ENCODE data around the gene MTCH1. TPM values are rescaled to one million over a fixed set of nuclear protein-coding genes. Genes with fewer than 3 reads are reported as not detected.

Gene MTCH1
- total RNA-seq, result 100 to 1,000 TPM; 226 to 235 TPM
- 162 TPM for polyA plus RNA-seq (2013, experiment 1 of 2)
- polyA plus RNA-seq (2013, experiment 2 of 2), result 156 TPM
- long read RNA-seq, experiment 1, transcript MTCH1-202 (12 exons, 2,057 nt), result minor isoform, 27 of 152 reads
- long read RNA-seq, experiment 1, transcript MTCH1-201 (12 exons, 2,006 nt), result major isoform, 41 of 152 reads
- long read RNA-seq, experiment 1, partial matches to known transcripts, result 21 of 152 reads
- long read RNA-seq, experiment 1, other reads (novel, unspliced or antisense), result 63 of 152 reads
- long read RNA-seq, experiment 2, transcript MTCH1-202 (12 exons, 2,057 nt), result minor isoform, 371 of 932 reads
- long read RNA-seq, experiment 2, transcript MTCH1-201 (12 exons, 2,006 nt), result major isoform, 436 of 932 reads
- long read RNA-seq, experiment 2, transcript MTCH1-204 (11 exons, 1,572 nt), result minor isoform, 23 of 932 reads
- long read RNA-seq, experiment 2, partial matches to known transcripts, result 44 of 932 reads
- long read RNA-seq, experiment 2, other reads (novel, unspliced or antisense), result 57 of 932 reads
- long read RNA-seq, experiment 3, transcript MTCH1-201 (12 exons, 2,006 nt), result major isoform, 586 of 1,199 reads
- long read RNA-seq, experiment 3, transcript MTCH1-202 (12 exons, 2,057 nt), result minor isoform, 497 of 1,199 reads
- long read RNA-seq, experiment 3, transcript MTCH1-204 (11 exons, 1,572 nt), result minor isoform, 22 of 1,199 reads
- long read RNA-seq, experiment 3, partial matches to known transcripts, result 36 of 1,199 reads
- long read RNA-seq, experiment 3, other reads (novel, unspliced or antisense), result 57 of 1,199 reads
- long read RNA-seq, experiment 4, partial matches to known transcripts, result 18 of 35 reads
- long read RNA-seq, experiment 4, other reads (novel, unspliced or antisense), result 12 of 35 reads

GRCh38 chr6:36985808-36986703 lies at the start of gene MTCH1:
MTCH1 (minus strand) TSS chr6:36986196; CDS start chr6:36986173, 23 bp downstream.
- peak; percentile 94 for DNase-seq
- peak within 1 kb of the TSS; percentile 89 for H3K9ac ChIP-seq (ENCODE audit: extremely low read depth, low read length, poor library complexity, severe bottlenecking)
- H3K4me3 ChIP-seq (ENCODE audit: low read length), result peak within 1 kb of the TSS; percentile 99
- no peak for TF ChIP-seq CTCF (conservative IDR thresholded peaks at IDR 0.05)
- H3K4me3 Mint-ChIP-seq, result no peak within 1 kb of the TSS
- 0% methylated on average over 25 to 101 of the region's 101 CpGs for WGBS, 2 experiments (ENCODE audit: insufficient coverage in 1 of 2, insufficient read length in 1 of 2)
- peaks cover 19% of the 10 kb centered on the region for H3K4me1 Mint-ChIP-seq
- H3K27ac ChIP-seq (ENCODE audit: low read depth, low read length), result peak within 1 kb of the TSS; percentile 85
- no peaks in the 10 kb centered on the region for H3K9me3 Mint-ChIP-seq
- peaks cover 6% of the 10 kb centered on the region for H3K36me3 Mint-ChIP-seq (ENCODE audit: low read depth)
- peaks cover 19% of the 10 kb centered on the region for H3K36me3 ChIP-seq (ENCODE audit: control insufficient read depth, insufficient read depth, low read length)
- peaks cover 1% of the 10 kb centered on the region for H3K4me1 ChIP-seq (ENCODE audit: control insufficient read depth, insufficient read depth, low read length)
- peak within 1 kb of the TSS; percentile 98 for H3K27ac Mint-ChIP-seq
- H3K9me3 ChIP-seq (ENCODE audit: control insufficient read depth, low read length), result no peaks in the 10 kb centered on the region
- H3K27me3 Mint-ChIP-seq (ENCODE audit: insufficient read depth), result peaks cover 3% of the 10 kb centered on the region
- H3K27me3 ChIP-seq (ENCODE audit: control insufficient read depth, insufficient read depth, low read length, poor library complexity, severe bottlenecking), result no peaks in the 10 kb centered on the region

- Histone ChIP-seq H3K36me3 (ENCODE audit: control insufficient read depth, insufficient read depth, low read length) (no peaks in the 10 kb centered on the region), H3K27ac (ENCODE audit: low read depth, low read length) (no peak overlapping the region), H3K9ac (ENCODE audit: extremely low read depth, low read length, poor library complexity, severe bottlenecking) (no peak overlapping the region), H3K27me3 (ENCODE audit: control insufficient read depth, insufficient read depth, low read length, poor library complexity, severe bottlenecking) (no peaks in the 10 kb centered on the region), H3K4me1 (ENCODE audit: control insufficient read depth, insufficient read depth, low read length) (no peaks in the 10 kb centered on the region), H3K9me3 (ENCODE audit: control insufficient read depth, low read length) (peaks cover 11% of the 10 kb centered on the region), H3K4me3 (ENCODE audit: low read length) (no peak overlapping the region)
- no peak for TF ChIP-seq CTCF (conservative IDR thresholded peaks at IDR 0.05)
- H3K36me3 Mint-ChIP-seq (ENCODE audit: low read depth), result no peaks in the 10 kb centered on the region
- peaks cover 19% of the 10 kb centered on the region for H3K9me3 Mint-ChIP-seq
- WGBS, 2 experiments (ENCODE audit: insufficient coverage in 1 of 2, insufficient read length in 1 of 2), result 78 to 86% methylated on average over 5 to 8 of the region's 8 CpGs
- H3K27ac Mint-ChIP-seq, result no peak overlapping the region
- no peak for DNase-seq
- H3K4me1 Mint-ChIP-seq, result no peaks in the 10 kb centered on the region
- H3K4me3 Mint-ChIP-seq, result no peak overlapping the region
- no peaks in the 10 kb centered on the region for H3K27me3 Mint-ChIP-seq (ENCODE audit: insufficient read depth)
Measured at GRCh38 chr6:37033819-37034795, 48.1 kb upstream of the MTCH1 start.
